Psoas muscle (tissue), 8 donors: Measurements from ENCODE around the gene WNT6. TPM values are rescaled to one million over a fixed set of nuclear protein-coding genes. Genes with fewer than 3 reads are reported as not detected.
"Not testable (repeated sequence)": the region's sequence is repeated elsewhere in the genome, so short reads cannot be mapped to it uniquely, and the experiment has no call there.

Source experiments
- ATAC-seq, 4 donors: fragments of 200-7000 bp; cut with Tn5 transposase; one replicate each; pipeline ENCODE4 v1.9.1; 2020; ENCODE audit warnings: moderate library complexity in 3 of 4, mild to moderate bottlenecking in 2 of 4
- DNase-seq, 2 donors: peaks; one replicate each; pipeline ENCODE4 v3.0.0-alpha.2; 2020
- H3K27ac ChIP-seq: fragments of 200-600 bp; one replicate; pipeline ENCODE4 v1.8.0; 2022
- H3K27me3 ChIP-seq, 3 donors: fragments of 200-600 bp in 1 of 3; one replicate each; pipeline versions ENCODE4 v1.6.1 to v1.8.0; 2013 to 2022; ENCODE audit warnings: low read length in 2 of 3, mild to moderate bottlenecking in 2 of 3, moderate library complexity in 1 of 3; ENCODE audit not compliant: insufficient read depth in 3 of 3
- H3K36me3 ChIP-seq, 2 donors: fragments of 200-600 bp in 1 of 2; one replicate each; pipeline versions ENCODE4 v1.6.1 to v1.8.0; 2013 to 2022; ENCODE audit warnings: low read depth in 1 of 2, mild to moderate bottlenecking in 1 of 2, moderate library complexity in 1 of 2; ENCODE audit not compliant: insufficient read depth in 1 of 2
- H3K4me1 ChIP-seq: fragments of 200-600 bp; one replicate; pipeline ENCODE4 v1.8.0; 2022
- H3K4me3 ChIP-seq: fragments of 200-600 bp; one replicate; pipeline ENCODE4 v1.8.0; 2022; ENCODE audit warnings: mild to moderate bottlenecking
- H3K9me3 ChIP-seq: fragments of 200-600 bp; one replicate; pipeline ENCODE4 v1.8.0; 2022
- WGBS, 3 donors: extraction: QIAGEN DNeasy Blood & Tissue Kit; methylation state at CpG; one replicate each; pipeline versions ENCODE4 v1.1.6 to v1.1.7; 2013; 5-methylcytosine and 5-hydroxymethylcytosine counted together
- intact Hi-C, 2 donors: fragments of 100-400 bp; cut with DNase I; formaldehyde crosslinking; loops; one replicate each; pipeline versions ENCODE4 v1.11.0 to v1.14.2; 2022
- polyA plus RNA-seq, 3 donors: library from polyadenylated mRNA; stranded (reverse); fragments of 200-250 nt; gene quantifications; one replicate each; pipeline ENCODE4 v1.2.3, GENCODE V29; 2013
- total RNA-seq, 4 donors: library from RNA; stranded (reverse); fragmentation: NEBNext Ultra II Directional in 2 of 4; extraction: Animal tissue kit (Norgen Biotek cat#: 25700) in 2 of 4; gene quantifications; one replicate each; pipeline versions ENCODE4 v1.2.1 to v1.2.4, GENCODE V29; 2021 to 2023
- TF ChIP-seq, protein P1 (sequence below): fragments of 200-600 bp; IDR thresholded peaks from one replicate; pipeline ENCODE4 v1.8.0; 2022; ENCODE audit warnings: antibody characterized with exemption
- donor health status: healthy with polysubstance abuse.
- donor health status: DM: no; HTN: no; CAD: no; lungs with moderate emphysema.
- donor health status: Bipolar disorder and iron deficiency.
- donor health status: healthy.
- donor health status: DM: yes; HTN: yes; CAD: no.
- donor health status: DM: no; HTN: no; CAD: no.
- donor health status: DM: no; HTN: no; CAD: no.
- donor health status: DM: yes; HTN: yes; CAD: no.

The WNT6 gene
- total and polyA plus RNA-seq, 7 donors = 0.05 to 1.0 (median 0.20) TPM

DNA sequence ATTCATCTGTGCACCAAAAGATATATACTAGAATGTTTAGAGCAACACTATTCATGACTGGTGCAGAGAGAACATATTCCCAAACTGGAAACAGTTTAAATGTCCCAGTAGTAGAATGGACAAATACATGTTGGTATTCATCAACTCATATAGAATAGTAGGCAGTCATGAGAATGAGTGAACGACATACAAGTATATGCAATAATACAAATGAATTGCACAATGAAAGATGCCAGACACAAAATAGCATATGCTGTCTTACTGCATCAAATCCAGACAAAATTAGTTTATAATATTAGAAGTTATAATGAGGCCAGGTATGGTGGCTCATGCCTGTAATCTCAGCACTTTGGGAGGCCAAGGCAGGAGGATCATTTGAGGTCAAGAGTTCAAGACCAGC, 19.7 kb upstream of the WNT6 start:
- 82 to 100% (median 91%) methylated on average over 1 of the region's 1 CpG for WGBS, 3 donors
- H3K4me3 ChIP-seq = no peak overlapping the region
- intact Hi-C loops = loop anchor here (5.0 kb wide), 1 partner anchor 38 kb away; no protein-coding TSS in a partner anchor
- no peaks in the 10 kb centered on the region for H3K27me3 ChIP-seq
- H3K9me3 ChIP-seq = peaks cover 6% of the 10 kb centered on the region
- H3K36me3 ChIP-seq = no peaks in the 10 kb centered on the region
- peak overlapping the region; percentile 54 for H3K27ac ChIP-seq
- no peak for DNase-seq
- ATAC-seq = peak in 1 of 4 donors; percentile 17
- TF ChIP-seq, protein P1, sequence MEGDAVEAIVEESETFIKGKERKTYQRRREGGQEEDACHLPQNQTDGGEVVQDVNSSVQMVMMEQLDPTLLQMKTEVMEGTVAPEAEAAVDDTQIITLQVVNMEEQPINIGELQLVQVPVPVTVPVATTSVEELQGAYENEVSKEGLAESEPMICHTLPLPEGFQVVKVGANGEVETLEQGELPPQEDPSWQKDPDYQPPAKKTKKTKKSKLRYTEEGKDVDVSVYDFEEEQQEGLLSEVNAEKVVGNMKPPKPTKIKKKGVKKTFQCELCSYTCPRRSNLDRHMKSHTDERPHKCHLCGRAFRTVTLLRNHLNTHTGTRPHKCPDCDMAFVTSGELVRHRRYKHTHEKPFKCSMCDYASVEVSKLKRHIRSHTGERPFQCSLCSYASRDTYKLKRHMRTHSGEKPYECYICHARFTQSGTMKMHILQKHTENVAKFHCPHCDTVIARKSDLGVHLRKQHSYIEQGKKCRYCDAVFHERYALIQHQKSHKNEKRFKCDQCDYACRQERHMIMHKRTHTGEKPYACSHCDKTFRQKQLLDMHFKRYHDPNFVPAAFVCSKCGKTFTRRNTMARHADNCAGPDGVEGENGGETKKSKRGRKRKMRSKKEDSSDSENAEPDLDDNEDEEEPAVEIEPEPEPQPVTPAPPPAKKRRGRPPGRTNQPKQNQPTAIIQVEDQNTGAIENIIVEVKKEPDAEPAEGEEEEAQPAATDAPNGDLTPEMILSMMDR = no peak
- H3K4me1 ChIP-seq = peaks cover 15% of the 10 kb centered on the region

DNA sequence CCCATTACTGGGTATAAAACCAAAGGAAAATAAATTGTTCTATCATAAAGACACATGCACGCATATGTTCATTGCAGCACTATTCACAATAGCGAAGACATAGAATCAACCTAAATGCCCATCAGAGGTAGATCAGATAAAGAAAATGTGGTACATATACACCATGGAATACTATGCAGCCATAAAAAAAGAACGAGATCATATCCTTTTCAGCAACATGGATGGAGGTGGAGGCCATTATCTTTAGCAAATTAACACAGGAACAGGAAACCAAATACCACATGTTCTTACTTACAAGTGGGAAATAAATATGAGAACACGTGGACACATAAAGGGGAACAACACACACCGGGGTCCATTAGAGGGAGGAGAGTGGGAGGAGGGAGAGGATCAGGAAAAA, 15.3 kb upstream of the WNT6 start:
- H3K4me1 ChIP-seq, H3K27me3 ChIP-seq, ATAC-seq, H3K9me3 ChIP-seq, intact Hi-C loops, H3K27ac ChIP-seq, DNase-seq, H3K4me3 ChIP-seq, H3K36me3 ChIP-seq: not testable (repeated sequence)
- WGBS, 3 donors = 80 to 89% (median 88%) methylated on average over 5 of the region's 5 CpGs

DNA sequence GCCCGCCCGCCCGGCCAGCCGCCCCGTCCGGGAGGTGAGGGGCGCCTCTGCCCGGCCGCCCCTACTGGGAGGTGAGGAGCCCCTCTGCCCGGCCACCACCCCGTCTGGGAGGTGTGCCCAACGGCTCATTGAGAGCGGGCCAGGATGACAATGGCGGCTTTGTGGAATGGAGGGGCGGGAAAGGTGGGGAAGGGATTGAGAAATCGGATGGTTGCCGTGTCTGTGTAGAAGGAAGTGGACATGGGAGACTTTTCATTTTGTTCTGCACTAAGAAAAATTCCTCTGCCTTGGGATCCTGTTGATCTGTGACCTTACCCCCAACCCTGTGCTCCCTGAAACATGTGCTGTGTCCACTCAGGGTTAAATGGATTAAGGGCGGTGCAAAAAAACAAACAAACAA, 12.6 kb upstream of the WNT6 start:
- H3K4me3 ChIP-seq, H3K9me3 ChIP-seq, H3K4me1 ChIP-seq, H3K27ac ChIP-seq, H3K36me3 ChIP-seq, H3K27me3 ChIP-seq, ATAC-seq: not testable (repeated sequence)
- WGBS, 3 donors = 60 to 82% (median 79%) methylated on average over 5 to 18 of the region's 18 CpGs
- intact Hi-C loops = loop anchor here in 1 of 2 donors (1.0 kb wide), 2 partner anchors 117 to 136 kb away; no protein-coding TSS in a partner anchor
- peak in 1 of 2 donors; percentile 15 for DNase-seq

DNA sequence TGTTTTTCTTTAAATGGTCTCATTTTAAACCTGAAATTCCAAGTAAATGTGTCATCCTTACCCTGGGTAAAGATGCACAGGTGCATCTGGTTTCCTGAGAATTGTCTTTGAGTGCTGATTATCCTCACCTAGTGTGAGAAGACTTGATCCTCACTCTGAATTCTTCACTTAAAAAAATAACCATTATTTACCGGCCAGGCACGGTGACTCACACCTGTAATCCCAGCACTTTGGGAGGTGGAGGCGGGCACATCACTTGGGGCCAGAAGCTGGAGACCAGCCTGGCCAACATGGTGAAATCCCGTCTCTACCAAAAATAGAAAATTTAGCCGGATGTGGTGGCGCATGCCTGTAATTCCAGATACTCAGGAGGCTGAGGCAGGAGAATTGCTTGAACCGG, 9.9 kb upstream of the WNT6 start:
- H3K27me3 ChIP-seq = peaks cover 0 to 21% (median 0%) of the 10 kb centered on the region in 3 donors
- DNase-seq (peak in 1 of 2 donors; percentile 3), ATAC-seq (no peak)
- TF ChIP-seq, protein P1 = no peak
- intact Hi-C loops = loop anchor here in 1 of 2 donors (2.0 to 5.0 kb wide), 2 partner anchors 48 to 121 kb away; no protein-coding TSS in a partner anchor
- H3K27ac ChIP-seq = no peak overlapping the region
- no peak overlapping the region for H3K4me3 ChIP-seq
- H3K36me3 ChIP-seq = no peaks in the 10 kb centered on the region
- 62 to 69% (median 66%) methylated on average over 7 of the region's 7 CpGs for WGBS, 3 donors
- H3K9me3 ChIP-seq = no peaks in the 10 kb centered on the region
- no peaks in the 10 kb centered on the region for H3K4me1 ChIP-seq

DNA sequence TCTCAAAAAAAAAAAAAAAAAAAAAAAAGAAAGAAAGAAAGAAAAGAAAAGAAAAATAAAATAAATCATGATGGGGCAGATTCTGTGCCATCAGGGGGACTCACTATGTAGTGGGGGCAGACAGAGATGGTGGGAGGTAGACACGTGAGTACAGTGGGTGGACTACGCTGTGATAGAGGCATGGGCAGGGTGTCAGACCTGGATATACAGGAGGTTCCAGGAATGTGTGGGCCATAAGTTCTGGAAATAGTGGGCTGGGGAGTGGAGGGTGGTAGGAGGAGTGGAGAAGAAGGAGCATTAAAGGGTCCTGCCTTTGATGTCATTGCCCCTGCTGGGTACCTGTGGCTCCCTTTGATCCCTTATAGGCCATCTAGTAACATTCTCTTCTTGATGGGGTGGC, 8.8 kb upstream of the WNT6 start:
- Histone ChIP-seq H3K4me3 (no peak overlapping the region), H3K36me3 (no peaks in the 10 kb centered on the region), H3K27me3 (peaks cover 0 to 23% (median 0%) of the 10 kb centered on the region in 3 donors), H3K9me3 (no peaks in the 10 kb centered on the region), H3K27ac (no peak overlapping the region), H3K4me1 (no peaks in the 10 kb centered on the region)
- WGBS, 3 donors = 82 to 93% (median 90%) methylated on average over 2 of the region's 2 CpGs
- intact Hi-C loops = loop anchor here in 1 of 2 donors (5.0 kb wide), 1 partner anchor 47 kb away; no protein-coding TSS in a partner anchor
- no peak for ATAC-seq
- DNase-seq = no peak
- TF ChIP-seq, protein P1 = no peak

DNA sequence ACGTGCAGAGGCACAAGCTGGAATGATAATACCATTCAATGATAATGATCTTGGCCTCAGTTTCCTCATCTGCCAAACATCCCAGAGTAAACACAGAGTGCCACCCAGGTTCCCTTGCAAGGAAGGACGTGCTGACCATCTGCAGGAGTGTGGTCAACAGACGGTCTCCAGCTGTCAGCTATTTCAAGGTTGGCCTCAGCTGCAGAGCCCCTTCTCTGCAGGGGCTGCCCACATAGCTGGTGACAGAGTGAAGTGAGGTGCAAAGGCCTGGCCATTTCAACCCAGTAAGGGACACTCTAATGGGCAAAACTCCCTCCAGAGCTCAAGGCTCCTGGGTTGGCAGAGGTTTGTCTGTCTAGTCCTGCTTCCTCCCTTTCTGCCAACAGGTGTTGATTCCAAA, 8.3 kb upstream of the WNT6 start:
- DNase-seq = no peak
- Histone ChIP-seq H3K4me3 (no peak overlapping the region), H3K36me3 (no peaks in the 10 kb centered on the region), H3K4me1 (no peaks in the 10 kb centered on the region), H3K27me3 (peaks cover 0 to 23% (median 0%) of the 10 kb centered on the region in 3 donors), H3K27ac (no peak overlapping the region), H3K9me3 (no peaks in the 10 kb centered on the region)
- TF ChIP-seq, protein P1 = no peak
- ATAC-seq = no peak
- WGBS, 3 donors = 43 to 58% (median 48%) methylated on average over 3 of the region's 3 CpGs
- intact Hi-C loops = loop anchor here in 1 of 2 donors (5.0 kb wide), 1 partner anchor 46 kb away; no protein-coding TSS in a partner anchor
